NCI-H69 (cell line): Measurements from ENCODE around the gene BCO1.
"Not testable (repeated sequence)": the region's sequence is repeated elsewhere in the genome, so short reads cannot be mapped to it uniquely, and the experiment has no call there.

Experiments used
- DNase-seq: peaks from one replicate; lab custom pipeline; 2025; lab: John Stamatoyannopoulos, UW

The BCO1 gene

DNA sequence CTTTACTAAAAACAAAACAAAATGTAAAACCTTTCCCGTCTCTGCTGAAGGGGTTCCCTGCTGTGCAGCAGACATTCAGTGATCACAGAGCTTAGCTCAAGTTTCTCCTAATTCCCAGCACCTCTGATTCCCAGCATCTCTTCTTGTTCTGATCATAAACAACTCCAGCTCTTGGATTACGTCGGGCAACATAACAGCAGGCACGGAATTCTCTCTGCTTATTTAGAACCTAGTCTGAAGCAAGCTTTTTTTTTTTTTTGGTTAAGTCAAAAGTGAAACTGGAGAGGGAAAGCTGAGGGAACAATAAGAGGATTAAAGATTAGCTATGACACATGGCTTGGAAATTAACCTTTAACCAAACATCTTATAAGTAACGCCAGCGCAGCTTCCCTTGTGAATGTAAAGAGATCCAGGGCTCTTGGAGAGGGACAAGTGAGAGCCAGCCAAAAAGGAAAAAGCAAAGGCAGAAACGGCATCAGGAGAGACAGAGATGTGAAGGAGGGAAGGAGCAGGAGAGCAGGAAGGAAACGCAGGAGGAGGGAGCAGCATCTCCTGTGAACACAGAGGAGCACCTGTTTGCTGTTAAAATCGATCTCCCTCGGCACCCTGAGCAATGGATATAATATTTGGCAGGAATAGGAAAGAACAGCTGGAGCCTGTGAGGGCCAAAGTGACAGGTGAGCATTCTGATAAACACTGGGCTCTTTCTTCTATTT is at the start of gene BCO1:
Gene BCO1, plus strand, starts transcription at position 394 of the 716 bp plus-strand sequence. Its CDS starts 220 bp downstream, at position 614.
- peak; percentile 20 for DNase-seq

DNA sequence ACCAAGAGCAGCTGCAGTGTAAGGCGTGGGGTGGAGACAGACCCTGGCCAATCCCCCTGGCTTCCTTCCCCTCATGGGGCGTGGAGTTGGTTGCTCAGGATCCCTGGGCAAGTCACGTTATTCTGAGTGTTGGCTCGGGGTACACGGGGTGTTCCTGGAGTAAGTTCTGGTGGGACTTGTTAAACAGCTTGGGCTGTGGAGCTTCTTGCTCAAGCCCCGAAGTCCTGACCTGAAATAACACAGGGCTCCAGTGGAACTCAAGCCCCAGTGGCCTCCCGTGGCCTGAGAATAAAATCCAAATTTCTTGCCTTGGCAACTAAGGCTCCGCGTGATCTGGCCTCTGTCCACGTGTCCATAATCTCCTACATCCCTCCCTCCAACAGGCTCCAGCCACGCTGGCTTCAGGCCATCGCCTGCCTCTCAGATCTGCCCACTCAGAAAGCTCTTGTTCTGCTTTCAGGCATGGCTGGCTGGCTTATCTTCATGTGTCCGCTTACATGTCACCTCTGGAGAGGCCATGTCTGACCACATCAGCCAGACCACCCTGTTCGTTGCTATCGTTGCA is 49.3 kb upstream of the BCO1 start:
- no peak for DNase-seq

- no peak for DNase-seq
These were observed 47.8 kb upstream of the BCO1 start for GRCh38 chr16:81190667-81191066.

DNA sequence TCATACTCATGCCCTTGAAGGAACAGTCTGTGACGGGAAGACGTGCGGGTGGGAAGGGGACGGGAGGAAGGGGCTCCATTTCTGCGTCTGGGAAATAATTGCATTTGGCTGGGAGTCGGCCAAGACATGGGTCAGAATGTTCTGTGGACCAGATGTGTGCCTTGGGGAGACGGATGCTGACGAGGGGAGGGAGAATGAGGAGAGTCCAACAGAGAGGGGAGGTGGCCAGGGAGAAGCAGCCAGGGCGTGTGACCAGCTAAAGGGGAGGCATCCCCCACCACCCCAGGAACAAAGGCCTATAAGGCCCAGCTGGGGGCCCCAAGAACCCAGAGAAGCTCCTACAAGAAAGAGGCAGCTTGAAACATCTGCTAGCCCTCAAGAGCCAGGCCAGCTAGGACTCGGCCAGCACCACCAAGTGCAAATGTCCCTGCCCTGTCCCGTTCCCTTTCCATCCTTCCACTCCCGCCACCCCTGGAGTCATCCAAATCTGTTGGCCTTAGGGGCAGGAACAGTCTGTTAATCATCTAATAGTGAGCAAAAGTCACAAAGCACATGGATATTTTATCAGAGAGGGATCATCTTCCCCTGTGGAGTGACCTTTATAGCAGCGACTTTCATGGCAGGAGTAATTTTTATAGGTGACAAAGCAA is 42.5 kb upstream of the BCO1 start:
- no peak for DNase-seq

DNA sequence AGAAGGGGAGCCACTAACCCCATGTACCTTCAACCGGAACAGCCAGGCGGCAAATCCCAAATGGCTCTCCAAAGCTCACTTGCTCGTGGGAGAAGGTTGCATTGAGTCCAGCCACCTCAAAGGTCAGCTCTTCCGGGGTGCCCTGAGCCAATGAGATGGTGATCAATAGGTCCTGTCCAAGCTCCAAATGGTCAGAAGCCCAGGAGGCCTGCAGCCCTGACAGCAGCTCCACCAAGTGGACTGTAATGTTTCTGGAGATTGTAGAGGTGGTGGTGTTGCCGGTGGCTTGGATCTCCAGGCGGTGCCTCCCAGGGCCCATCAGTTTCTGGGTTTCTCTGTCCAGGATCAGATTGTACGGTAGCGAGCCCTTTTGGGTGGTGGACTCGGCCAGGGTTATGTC is 39.9 kb upstream of the BCO1 start:
- no peak for DNase-seq

DNA sequence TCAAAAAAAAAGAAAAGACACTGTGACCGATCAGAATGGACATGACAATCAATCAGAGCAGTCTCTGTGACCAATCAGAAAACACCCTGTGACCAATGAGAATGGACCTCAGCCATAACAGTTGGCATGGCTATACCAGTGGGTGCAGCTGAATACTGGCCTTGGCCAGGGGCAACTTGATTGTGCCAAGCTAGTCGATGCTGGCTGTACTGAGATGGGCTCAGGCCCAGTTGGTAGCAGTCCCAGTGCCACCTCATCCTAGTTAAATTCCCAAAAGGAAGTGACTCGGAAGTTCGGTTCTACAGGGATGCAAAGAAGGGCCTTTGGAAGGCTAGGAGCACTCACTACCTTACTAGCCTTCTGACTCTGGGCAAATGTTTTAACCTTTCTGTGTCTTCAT is 37.2 kb upstream of the BCO1 start:
- no peak for DNase-seq

- DNase-seq: peak; percentile 20
These were observed 33.5 kb upstream of the BCO1 start for GRCh38 chr16:81204798-81205680.

DNA sequence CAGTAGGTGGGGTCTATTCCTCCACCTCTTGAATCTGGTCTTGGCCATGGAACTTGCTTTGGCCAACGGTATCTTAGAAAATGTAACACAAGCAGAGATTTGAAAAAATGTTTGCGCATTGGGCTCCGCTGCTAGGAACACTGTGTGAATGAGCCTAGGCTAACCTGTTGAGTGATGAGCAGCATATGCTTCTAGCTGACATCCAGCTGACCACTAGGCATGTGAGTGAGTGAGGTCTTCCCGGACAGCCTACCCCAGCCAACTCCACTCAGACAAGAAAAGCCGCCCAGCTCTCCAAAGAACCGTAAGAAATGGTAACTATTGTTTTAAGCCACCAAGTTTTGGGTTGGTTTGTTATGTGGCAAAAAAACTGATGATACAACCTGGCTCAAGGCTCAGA is 31.4 kb upstream of the BCO1 start:
- no peak for DNase-seq

GRCh38 chr16:81210807-81211206 is 27.7 kb upstream of the BCO1 start:
- DNase-seq: peak; percentile 74

GRCh38 chr16:81212830-81213465 is 25.5 kb upstream of the BCO1 start:
- no peak for DNase-seq

DNA sequence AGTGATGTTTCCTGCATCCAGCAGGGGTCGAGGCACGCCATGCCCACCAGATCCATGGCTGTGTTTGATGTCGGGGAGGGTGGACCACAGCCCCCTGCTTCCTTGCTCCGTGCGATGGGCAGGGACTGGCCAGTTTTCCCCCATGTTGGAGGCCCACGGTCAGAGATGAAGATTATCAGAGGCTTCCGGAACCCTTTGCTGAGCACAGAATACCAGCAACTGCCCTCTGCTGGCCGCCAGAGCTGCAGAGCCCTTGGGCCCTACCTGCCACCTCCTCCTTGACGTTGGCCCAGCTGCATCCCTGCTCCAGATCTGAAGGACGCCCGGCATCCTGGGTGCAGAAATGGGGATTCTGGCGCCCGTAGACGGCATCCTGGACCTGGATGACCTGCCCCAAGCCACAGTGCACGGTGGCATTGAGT is 23.7 kb upstream of the BCO1 start:
- DNase-seq: no peak

DNA sequence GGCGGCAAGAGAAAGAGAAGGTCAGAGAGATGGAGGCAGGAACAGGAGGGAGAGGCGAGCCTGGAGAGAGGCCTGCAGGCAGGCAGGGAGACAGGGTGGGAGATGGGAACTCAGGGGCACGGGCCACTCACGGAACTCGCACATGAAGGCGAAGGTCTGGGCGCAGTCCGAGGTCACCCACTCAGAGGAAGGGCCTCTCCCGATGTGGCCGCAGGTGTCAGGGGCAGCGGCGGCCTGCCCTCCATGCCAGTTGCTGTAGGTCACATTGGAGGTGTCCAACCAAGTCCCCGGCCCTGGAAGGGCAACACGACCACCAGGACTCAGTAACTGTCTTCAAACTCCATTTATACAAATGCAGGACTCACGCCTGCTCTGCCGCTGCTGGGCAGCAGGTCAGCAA is 22.4 kb upstream of the BCO1 start:
- no peak for DNase-seq

- no peak for DNase-seq
These were observed 21.8 kb upstream of the BCO1 start for GRCh38 chr16:81216706-81217105.

DNA sequence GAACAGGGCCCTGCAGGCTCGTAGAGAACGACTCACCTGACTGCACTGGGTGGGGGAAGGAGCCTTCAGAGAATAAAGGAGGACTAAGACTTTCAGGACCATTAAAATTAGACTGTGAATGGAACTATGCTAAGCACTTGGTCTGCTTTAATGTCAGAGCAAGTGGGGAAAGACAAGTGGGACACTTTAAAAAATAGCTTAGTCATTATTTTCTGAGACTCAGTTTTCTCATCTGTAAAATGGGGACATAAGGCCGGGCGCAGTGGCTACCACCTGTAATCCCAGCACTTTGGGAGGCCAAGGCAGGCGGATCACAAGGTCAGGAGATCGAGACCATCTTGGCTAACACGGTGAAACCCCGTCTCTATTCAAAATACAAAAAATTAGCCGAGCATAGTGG is 19.3 kb upstream of the BCO1 start:
- DNase-seq: no peak

GRCh38 chr16:81220349-81220748 is 18.1 kb upstream of the BCO1 start:
- DNase-seq: no peak

- no peak for DNase-seq
These were observed 16.8 kb upstream of the BCO1 start for GRCh38 chr16:81221731-81222130.

DNA sequence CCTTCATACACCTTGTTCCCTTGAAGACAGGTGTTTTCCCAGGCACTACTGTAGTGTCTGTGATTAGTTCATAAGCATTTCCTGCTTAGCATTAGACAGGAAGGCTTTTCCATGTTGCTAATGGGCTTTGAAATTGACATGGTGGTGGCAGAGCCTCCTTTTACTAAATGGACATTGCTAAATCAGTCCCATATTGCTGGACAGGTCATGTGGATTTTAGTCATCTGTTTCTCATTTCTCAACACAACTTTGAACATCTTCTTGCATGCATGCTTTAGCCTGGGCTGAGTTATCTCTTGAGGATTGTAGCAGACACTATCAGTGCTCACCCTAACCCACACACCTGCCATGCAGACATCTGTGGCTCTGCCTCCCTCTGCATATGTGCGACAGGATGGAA is 13.7 kb upstream of the BCO1 start:
- DNase-seq: no peak

GRCh38 chr16:81225697-81226096 is 12.8 kb upstream of the BCO1 start:
- DNase-seq: not testable (repeated sequence)

- no peak for DNase-seq
These were observed 10.7 kb upstream of the BCO1 start for GRCh38 chr16:81227785-81228184.

GRCh38 chr16:81229811-81230210 is 8.7 kb upstream of the BCO1 start:
- no peak for DNase-seq

DNA sequence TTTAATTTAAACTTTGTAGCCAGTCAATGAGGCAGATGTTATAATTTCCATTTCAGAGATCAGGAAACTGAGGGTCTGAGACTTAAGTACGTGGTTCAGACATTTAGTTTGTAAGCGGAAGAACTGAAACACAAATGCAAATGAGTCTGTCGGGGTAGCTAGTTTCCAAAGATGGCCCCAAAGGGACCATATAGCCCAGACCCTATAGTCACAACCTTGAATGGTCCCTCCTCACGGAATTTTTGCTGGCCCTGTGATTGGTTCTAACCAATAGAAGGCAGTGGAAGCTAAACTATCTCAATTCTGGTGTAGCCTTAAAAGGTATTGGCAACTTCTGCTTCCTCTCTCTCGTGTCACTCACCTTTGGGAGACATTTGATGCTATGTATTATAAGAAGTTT is 7.5 kb upstream of the BCO1 start:
- no peak for DNase-seq
